COLO668 (cell line): ENCODE data around the gene MMP26.

Experiments used
- DNase-seq: peaks from one replicate; lab custom pipeline; 2025; ENCODE audit not compliant: unreplicated experiment; lab: John Stamatoyannopoulos, UW

The MMP26 gene

DNA sequence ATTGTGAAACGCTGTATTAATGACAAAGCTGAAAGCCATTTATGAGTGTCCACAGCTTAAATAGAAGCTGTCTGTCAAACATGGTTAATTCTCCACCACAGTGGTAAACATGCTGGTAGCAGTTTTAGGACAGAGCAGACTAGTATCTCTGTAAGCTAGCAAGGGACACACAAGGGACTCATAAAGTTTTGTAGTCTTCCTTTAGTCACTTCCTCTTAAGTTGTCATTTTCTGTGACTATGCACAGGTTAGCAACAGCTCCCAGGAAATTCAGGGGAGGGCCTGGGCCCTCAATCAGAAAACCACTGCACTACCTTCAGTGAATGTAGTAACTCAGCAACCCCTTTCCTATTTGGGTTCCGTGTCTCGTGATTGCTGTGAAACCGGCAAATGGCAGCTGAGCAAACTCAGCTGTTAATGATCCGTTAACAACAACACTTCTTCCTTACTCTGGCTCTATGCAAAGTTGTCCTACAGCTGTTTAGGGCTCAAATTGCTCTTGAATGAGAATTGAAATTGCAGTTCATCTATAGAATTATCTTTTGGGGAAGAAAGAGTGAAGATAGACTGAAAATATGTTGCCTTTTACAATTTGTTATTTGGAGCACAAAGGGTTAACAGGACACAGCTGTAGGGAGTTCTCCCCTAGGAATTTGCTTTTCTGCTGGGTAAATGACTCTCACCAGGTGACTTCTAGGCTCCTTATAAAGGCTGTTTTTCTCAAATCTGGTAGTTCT, at the start of gene MMP26:
TSS of gene MMP26 (plus strand) at position 731 of the 736 bp plus-strand sequence.
- DNase-seq, result peak; percentile 88

DNA sequence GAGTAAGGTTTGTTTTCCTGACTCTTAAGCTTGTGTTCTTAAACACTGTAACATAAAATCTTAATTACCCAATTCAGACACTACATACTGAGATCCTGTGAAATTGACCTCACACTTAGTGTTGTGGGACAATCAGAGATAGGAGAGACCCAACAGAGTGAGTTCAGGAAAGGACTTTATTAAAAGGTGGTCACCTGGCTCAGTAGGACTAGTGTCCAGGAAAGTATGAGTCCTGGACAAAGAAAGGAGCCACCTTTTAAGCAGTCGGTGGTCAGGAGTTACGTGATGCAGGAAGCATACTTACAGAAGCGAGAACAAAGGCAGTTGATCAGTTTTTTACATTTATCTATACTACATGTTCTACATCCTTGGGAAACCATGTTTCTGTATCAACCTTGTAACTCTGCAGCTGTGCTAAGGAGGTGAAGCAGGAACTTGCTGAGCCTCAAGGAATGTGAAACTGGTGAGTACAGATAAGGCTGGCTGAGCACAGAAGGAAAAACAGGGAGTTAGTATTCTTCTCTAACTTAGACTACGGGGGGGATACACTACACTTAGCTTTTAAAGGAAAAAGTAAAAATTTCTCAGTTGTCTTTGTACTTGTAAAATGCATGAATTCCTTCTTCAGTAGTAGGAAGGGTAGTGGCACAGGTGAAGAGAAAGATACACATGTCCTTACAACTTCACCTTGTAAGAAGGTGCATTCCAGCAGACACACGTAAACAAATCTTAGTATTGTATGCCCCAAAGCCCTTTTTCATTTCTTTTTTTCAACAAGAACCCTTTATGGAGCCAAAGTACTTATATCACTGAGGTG, 45.7 kb upstream of the MMP26 start:
- DNase-seq, result no peak

DNA sequence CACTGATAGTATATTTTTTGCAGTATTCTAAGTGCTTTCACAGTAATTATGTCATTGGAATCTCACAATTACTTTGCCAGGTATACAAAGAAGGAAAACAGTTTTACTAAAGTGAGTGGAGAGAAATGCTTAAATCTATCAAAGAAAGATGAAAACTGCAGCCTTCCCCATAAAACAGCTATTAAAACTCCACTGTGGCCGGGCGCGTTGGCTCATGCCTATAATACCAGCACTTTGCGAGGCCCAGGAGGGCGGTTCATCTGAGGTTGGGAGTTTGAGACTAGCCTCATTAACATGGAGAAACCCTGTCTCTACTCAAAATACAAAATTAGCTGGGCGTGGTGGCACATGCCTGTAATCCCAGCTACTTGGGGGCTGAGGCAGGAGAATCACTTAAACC, 41.7 kb upstream of the MMP26 start:
- DNase-seq, result no peak

DNA sequence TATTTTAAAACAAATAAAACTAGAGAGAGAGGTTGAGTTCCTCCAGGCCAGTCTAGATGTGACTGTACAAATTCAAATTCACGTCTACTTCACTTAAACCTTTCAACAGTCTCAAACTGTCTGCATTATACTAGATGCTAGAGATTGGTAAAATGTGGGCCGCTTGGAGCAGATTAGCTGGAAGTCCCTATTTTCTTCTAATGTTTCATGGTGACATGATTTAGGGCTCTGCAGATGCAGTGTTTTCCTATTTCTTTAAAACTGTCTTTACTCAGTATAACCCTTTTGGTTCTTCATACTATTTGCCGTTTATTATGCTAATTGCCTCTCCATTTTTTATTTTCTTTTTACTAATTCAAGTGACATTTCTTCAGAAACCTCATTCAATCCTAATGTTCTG, 40.4 kb upstream of the MMP26 start:
- DNase-seq, result no peak

DNA sequence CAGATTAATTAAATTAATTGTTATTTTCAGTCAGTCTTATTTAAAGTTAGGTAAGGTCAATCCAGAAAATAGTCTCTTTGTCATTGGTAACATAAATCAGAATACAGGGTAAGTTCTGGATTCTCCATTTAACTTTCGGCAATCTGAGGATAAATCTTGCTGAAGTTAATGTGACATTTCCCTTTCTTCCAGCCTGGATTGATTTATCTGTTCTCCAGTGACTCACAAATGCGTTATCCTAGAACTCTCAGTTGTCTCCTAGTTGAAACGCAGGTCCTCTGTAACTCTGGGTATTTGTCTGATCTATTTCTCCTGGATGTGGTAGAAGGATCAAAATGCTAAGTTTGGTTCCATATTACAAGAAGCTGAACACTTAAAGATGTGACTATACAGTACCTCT, 39.8 kb upstream of the MMP26 start:
- no peak for DNase-seq

DNA sequence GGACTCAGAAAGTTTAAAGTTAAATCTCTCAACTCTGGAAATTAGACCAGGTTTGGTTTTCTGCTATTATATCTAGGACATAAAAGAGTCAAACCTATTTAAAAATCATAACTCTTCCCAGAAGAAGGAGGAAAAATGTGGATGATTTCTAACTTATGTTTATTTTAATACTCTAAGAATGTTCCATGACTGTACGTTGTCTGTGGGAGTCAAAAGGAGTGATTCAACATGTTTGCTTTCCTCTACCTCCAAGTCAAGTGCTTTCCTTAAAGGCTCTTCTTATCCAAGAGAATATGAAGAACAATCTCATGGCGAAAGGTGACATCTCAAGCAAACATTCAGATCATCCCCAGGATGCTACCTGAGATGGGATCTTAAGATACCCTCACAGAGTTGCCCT, 39.2 kb upstream of the MMP26 start:
- no peak for DNase-seq

DNA sequence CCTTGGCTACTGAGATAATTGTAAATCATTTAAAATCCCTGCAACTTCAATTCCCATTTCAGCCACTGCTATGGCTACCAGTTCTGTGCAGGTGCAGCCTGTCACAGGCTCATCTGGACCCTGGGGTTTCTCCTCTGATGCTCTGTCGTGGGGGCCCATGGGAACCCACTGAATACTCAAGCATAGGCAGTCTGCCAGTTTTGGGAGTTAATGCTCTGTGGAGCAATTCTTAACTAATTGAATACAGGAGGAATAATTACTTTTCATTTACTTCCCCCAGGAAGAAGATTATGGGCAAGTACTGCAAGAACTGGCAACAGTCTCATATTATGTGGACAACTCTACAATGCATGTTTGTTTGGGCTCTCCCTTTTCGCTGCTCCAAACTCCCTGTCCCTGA, 32.8 kb upstream of the MMP26 start:
- no peak for DNase-seq

DNA sequence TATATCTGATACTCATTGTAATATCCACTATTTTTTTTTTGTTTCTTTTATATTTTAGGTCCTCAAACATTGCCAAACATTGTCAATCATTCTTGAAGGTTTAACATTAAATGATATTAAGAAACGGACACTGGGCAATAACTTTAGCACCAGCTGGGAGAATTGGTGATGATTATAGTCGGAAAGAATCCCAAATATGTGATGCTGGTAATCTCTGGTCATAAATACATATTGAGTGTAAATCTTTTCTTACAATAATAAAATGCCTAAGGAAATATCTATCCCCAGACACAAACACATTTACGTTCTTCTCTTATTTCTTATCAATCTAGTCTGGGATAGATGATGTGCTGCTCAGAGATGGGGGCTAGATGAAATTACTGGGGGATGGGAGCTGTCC, 32.1 kb upstream of the MMP26 start:
- no peak for DNase-seq

DNA sequence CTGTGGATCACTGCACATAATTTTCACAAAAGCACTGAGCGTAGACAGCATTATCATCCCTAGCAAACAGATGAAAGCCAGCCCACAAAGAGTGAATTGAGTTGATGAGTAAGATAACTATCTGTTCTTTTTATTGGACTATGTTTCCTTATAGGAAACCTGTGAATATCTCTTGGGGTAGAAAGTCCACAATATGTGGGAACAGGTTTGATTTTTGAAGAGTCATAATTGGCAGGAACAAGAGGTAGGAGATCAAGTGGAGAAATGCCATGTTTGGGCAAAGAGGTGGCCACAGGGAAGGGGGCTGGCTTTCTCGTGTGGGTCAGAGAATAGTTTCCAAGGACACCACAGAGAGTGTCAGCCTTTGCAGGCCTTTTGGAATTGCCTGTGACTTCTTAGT, 30.8 kb upstream of the MMP26 start:
- no peak for DNase-seq

DNA sequence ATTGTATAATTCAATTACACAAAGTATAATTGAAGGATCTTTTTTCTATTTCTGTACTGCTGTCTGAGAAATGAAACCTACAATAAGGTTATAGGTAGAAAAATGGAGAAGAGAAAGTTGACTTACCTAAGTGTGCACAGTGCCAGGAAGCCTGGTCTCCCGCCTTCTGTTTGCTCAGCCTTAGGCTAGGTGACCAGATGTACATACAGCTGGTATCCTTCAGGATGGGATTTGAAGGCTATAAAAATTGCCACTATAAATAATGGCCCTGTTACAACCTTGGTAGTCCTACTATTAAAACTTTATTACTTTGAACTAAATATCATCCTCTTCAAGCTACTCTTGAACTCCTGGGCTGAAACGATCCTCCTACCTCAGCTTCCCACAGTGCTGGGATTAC, 26.6 kb upstream of the MMP26 start:
- peak; percentile 66 for DNase-seq

DNA sequence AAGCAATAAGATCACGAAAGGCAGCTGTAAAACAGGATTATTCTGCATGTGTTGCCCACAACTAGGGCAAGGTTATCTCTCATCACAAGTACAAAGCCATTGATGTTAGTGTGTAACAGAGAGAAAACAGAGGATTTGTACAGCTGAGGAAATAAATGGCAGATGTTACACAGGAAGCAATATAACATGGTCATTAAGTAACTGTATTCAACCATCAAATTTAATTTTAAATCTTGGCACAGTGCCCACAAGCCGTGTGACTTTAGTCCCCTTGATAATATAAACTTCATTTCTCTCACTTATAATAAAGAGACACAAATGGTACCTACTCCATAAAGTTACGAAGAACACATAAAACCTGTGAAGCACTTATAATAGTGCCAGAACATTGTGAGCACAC, 24.2 kb upstream of the MMP26 start:
- peak; percentile 56 for DNase-seq

DNA sequence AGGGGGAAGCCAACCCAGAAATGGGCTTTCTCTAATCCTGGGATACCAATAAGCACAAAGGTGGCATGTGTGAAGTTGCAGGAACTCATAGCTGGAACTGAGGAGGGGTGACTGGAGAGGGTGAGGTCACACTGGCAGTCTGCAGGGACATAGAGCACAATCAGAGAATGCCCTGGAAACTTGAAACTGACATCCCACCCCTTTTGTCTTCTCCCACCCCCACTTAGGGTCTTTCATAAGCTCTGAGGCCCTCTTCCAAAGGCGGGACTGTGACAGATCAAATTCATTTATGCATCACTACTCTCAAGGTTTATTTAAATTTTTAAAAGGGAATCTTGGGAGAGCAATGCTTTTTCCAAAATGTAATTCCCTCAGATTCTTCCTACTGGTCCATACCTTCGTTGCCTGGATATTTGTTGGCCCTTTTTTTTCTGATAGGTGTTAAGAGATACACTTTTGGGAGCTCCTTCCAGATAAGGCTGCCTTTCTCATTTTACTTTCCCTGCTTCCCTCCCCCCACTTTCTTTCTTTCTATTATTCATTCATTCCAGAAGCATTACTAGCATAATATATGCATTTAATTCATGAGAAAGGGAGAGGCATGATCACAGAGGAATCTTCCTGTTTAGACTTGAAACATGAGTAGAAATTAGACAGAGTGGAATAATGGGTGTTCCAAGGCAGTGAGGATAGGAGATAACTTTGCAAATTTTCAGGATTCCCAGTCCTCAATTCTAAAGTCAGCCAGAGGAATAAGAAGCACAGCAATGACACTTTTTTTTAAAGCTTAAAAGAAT, 21.8 kb upstream of the MMP26 start:
- DNase-seq, result no peak

DNA sequence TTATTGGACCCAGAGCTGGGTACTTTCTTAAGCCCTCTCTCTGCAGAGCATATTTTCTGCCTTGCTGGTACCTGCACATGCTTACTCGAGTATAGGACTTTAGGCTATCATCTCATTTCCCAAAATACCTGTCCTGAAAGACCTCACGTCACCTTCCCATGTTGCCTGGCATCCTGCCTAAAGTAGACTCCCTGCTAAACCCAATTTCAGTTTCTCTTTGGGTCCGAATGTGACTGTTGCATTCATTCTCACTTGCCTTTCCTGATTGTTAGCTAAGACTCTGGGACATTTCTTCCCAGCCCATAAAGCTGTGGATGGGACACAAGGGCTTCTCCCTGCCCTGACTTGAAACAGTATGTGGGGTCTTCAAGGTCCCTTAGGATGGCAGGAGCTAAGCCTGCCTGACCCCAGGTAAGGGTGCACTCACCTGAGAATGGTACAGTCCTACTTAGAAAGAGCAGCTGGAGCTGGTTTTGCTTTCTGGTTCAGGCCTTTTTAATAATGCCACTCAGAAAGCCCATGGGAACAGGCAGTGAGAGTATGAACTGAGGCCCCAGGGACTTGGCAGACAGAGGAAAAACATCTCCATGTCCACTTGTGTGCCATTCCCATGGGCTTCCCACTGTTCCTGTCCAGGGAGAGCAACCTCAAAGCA, 19.8 kb upstream of the MMP26 start:
- no peak for DNase-seq

DNA sequence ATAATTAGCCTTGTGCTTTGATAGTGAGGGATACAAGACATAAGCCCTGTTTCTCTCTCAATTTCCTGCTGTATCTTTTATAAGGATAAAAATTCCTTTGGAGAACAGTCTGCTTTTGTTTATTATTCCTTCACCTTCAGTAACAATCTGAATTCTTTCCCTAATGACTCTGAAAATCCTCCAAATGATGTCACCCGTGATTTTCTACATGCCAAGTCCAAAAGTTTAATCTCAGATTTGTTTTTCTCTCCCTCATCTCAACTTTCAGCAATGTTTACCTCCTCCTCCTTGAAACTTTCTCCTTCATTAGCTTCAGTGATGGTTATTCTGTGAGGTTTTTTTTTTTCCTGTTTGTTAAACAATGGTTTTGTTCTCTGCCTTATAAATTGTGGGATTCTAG, 9.1 kb upstream of the MMP26 start:
- no peak for DNase-seq

DNA sequence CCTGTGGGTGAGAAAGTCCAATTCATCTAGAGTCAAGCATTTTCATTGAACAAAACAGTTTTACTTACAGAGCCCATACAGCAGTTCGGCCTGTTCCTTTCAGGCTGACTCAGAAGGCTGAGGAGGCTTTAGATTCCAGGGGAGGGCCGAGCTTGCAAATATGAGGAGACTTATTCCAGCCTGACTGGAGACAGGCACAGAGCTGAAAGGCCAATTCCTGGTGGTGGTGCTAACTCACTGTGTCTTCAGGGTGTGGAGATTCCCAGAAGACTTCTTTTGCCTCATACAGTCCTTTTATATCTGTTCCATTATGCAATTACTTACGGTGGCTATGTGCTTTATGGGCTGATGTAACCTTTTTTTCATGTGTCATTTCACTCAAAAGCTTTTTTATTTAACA, 7.0 kb upstream of the MMP26 start, which contains the start of gene OR51E2:
TSS of gene OR51E2 (minus strand) at position 269 of the 400 bp plus-strand sequence. CDS start 15,142 bp downstream, outside the sequence.
- DNase-seq, result peak; percentile 73

DNA sequence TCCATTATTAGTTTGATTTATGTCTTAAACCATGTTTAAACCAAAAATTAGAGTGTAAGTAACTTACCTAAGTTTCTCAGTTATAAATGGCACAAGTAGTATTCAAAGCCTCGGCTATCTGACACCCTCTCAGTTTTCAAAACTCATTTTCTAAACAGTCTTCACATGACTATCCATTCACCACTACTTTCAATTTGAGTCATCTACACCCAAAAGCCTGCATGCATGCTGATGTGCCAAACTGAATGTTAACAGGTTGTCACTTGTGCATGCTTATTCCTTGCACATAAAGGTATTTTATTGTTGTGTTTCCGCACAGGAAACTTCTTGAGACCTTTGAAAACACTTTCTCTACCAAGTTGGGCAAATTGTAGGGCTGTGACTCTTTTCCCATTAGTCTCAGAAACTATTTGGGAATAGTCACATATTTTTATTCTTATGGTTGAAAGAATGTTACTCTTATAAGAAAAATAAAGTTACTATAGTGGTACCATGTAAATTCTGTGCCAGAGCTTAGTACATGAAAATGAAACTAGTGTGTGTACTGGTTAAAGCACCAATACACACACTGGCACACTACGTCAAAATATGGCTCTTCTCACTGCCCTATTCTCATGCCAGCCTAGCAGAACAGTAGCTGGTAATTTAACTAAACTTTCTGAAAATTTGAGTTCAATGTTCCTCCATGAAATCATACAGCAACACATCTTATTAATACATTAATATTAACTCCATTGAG, 4.7 kb upstream of the MMP26 start:
- no peak for DNase-seq

DNA sequence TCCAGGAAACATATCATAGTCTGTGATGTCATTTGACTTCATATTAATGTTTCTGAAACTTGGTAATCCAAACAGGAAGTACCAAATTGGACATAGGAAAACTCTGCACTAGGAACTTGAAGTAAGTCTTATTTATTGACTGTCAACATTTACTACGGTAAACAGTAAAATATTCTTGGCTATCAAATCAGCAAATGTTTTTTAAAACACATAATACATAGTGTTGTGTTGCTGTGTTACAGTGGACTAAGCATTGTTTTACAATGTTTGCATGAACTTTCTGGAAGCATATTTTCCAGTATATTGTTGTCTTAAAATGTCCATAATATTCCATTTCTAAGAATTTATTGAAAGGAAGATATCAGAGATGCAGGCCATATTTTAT, 4.2 kb upstream of the MMP26 start:
- no peak for DNase-seq

DNA sequence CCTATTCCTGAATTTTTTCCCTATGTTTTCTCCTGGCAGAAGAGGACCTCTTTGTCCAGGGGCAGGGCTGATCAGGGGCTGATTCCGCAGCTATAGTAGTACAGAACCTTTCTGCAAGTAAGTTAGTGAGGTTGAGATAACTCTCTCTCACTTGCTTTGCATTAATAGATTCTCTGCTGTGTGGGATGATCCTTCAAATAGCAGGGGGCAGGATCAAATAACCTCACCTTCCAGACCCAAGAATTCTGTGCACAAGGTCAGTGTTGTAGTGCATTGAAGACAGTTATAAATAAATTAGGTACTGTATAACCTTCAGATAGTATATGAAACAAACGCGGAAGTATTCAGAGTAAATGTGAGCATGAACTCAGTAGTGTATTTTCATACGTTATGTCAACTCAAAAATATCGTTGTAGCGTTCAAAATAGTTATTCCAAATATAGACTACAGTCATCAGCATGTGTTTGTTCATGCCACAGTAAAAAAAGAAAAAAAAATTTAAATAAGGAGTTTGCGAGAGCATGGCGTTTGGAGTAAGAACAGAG, 278 bp downstream of the MMP26 start:
- peak; percentile 42 for DNase-seq

DNA sequence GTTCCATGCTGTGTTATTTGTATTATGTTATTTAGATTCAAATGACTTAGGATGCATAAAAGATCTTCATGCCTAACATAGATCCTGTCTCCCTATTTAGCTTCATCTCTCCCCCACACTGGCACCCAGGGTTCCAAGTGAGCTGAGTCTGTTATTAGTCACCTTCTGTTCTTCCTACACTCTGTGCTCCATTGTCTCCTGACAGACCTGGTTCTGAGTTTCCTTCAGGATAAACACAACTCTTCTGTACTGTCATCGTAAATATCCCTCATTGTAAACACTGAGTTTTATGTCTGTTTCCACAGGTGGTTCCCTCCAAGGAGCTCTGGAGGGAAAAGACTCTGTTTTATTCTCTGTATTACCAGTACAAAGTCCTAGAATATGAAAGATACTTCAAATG, 8.7 kb downstream of the MMP26 start:
- DNase-seq, result peak; percentile 34

DNA sequence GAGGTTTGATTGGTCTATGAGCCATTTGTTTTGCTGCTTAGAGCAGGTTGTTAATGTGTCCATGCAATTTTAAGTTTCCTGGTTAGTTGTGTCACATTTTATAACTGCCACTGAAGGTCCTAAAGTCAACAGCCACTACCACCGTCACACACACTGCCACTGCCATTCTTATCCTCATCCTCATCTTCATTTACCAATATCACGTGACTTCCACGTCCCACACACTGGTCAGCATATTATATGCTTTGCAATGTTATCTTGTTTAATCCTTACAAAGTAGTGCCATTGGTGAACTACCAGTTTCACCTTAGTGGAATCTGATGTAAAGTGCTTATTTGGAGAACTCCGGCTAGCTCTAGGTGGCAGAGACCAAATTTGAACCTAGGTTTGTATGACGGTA, 9.7 kb downstream of the MMP26 start:
- DNase-seq, result no peak
